Upper lobe of left lung (tissue), 6 donors: ENCODE measurements around the gene C12orf60. TPM values are rescaled to one million over a fixed set of nuclear protein-coding genes. Genes with fewer than 3 reads are reported as not detected.

Experiments
- ATAC-seq, 2 donors: fragments of 200-7000 bp; cut with Tn5 transposase; one replicate each; pipeline ENCODE4 v1.9.1; 2022; ENCODE audit warnings: mild to moderate bottlenecking in 2 of 2, moderate library complexity in 2 of 2; ENCODE audit not compliant: low FRiP score in 2 of 2
- DNase-seq, 2 donors: peaks; one replicate each; pipeline ENCODE4 v3.0.0-alpha.2; 2019 to 2020
- H3K27ac ChIP-seq, 4 donors: fragments of 200-600 bp; sonication (generic); one replicate each; pipeline ENCODE4 v1.5.1; 2016 to 2019
- H3K27me3 ChIP-seq, 4 donors: fragments of 200-600 bp; sonication (generic); one replicate each; pipeline ENCODE4 v1.5.1; 2017 to 2019
- H3K36me3 ChIP-seq, 4 donors: fragments of 200-600 bp; sonication (generic); one replicate each; pipeline ENCODE4 v1.5.1; 2016 to 2019
- H3K4me1 ChIP-seq, 4 donors: fragments of 200-600 bp; sonication (generic); one replicate each; pipeline ENCODE4 v1.5.1; 2018 to 2019
- H3K4me3 ChIP-seq, 4 donors: fragments of 200-600 bp; sonication (generic); one replicate each; pipeline ENCODE4 v1.5.1; 2017 to 2019; ENCODE audit warnings: mild to moderate bottlenecking in 2 of 4, moderate library complexity in 1 of 4
- H3K9me3 ChIP-seq, 4 donors: fragments of 200-600 bp; sonication (generic); one replicate each; pipeline ENCODE4 v1.5.1; 2018 to 2019
- EP300 ChIP-seq, 4 donors: sonication (generic); formaldehyde crosslinking; IDR thresholded peaks; one replicate each; pipeline ENCODE4 v1.5.1; 2017; ENCODE audit warnings: antibody characterized with exemption in 4 of 4, control low read depth in 2 of 4
- POLR2A ChIP-seq, 4 donors: fragments of 450-650 bp; IDR thresholded peaks; one replicate each; pipeline ENCODE4 v1.5.1; 2016 to 2017; ENCODE audit warnings: antibody characterized with exemption in 4 of 4, mild to moderate bottlenecking in 2 of 4
- POLR2AphosphoS5 ChIP-seq, 2 donors: sonication (generic); formaldehyde crosslinking; IDR thresholded peaks; one replicate each; pipeline ENCODE4 v1.5.1; 2017; ENCODE audit warnings: antibody characterized with exemption in 2 of 2
- WGBS, 2 donors: methylation state at CpG; one replicate each; pipeline ENCODE4 v1.1.5; 2017 to 2018; 5-methylcytosine and 5-hydroxymethylcytosine counted together
- total RNA-seq, 6 donors: library from RNA; depleted of rRNA in 4 of 6; stranded (reverse); fragments of >200 nt in 4 of 6; gene quantifications; one replicate each; pipeline versions ENCODE4 v1.1.0 to v1.2.1, GENCODE V29; 2016 to 2021
- TF ChIP-seq, protein P1 (sequence below), 6 experiments: fragments of 450-650 bp in 4 of 6; fragments of 200-600 bp in 2 of 6; sonication (generic) in 2 of 6; IDR thresholded peaks; one replicate each; pipeline ENCODE4 v1.5.1; 2016 to 2019; ENCODE audit warnings: antibody characterized with exemption in 6 of 6
- donor health status: DM: no; HTN: no; CAD: no; lungs with moderate emphysema.
- donor health status: DM: no; HTN: yes; CAD: no; lungs with severe emphysema.

The C12orf60 gene
- total RNA-seq, 6 donors from 2014 or later, result 0.33 to 3.4 (median 0.94) TPM; not detected in 1

GRCh38 chr12:14850929-14851663 lies 47.6 kb downstream of the C12orf60 start:
- H3K36me3 ChIP-seq, result no peaks in the 10 kb centered on the region
- 0 to 53% methylated on average over 1 of the region's 1 CpG for WGBS, 2 donors
- peaks cover 11 to 16% (median 13%) of the 10 kb centered on the region in 4 donors for H3K4me1 ChIP-seq
- ATAC-seq (no peak), DNase-seq (no peak)
- no peak overlapping the region for H3K27ac ChIP-seq
- H3K9me3 ChIP-seq, result no peaks in the 10 kb centered on the region
- no peak for TF ChIP-seq POLR2AphosphoS5 (IDR thresholded peaks at IDR 0.05)
- TF ChIP-seq, protein P1, sequence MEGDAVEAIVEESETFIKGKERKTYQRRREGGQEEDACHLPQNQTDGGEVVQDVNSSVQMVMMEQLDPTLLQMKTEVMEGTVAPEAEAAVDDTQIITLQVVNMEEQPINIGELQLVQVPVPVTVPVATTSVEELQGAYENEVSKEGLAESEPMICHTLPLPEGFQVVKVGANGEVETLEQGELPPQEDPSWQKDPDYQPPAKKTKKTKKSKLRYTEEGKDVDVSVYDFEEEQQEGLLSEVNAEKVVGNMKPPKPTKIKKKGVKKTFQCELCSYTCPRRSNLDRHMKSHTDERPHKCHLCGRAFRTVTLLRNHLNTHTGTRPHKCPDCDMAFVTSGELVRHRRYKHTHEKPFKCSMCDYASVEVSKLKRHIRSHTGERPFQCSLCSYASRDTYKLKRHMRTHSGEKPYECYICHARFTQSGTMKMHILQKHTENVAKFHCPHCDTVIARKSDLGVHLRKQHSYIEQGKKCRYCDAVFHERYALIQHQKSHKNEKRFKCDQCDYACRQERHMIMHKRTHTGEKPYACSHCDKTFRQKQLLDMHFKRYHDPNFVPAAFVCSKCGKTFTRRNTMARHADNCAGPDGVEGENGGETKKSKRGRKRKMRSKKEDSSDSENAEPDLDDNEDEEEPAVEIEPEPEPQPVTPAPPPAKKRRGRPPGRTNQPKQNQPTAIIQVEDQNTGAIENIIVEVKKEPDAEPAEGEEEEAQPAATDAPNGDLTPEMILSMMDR (IDR thresholded peaks at IDR 0.05), result no peak
- no peak for TF ChIP-seq EP300 (IDR thresholded peaks at IDR 0.05)
- TF ChIP-seq POLR2A (IDR thresholded peaks at IDR 0.05), result no peak
- no peak overlapping the region for H3K4me3 ChIP-seq
- H3K27me3 ChIP-seq, result no peaks in the 10 kb centered on the region

DNA sequence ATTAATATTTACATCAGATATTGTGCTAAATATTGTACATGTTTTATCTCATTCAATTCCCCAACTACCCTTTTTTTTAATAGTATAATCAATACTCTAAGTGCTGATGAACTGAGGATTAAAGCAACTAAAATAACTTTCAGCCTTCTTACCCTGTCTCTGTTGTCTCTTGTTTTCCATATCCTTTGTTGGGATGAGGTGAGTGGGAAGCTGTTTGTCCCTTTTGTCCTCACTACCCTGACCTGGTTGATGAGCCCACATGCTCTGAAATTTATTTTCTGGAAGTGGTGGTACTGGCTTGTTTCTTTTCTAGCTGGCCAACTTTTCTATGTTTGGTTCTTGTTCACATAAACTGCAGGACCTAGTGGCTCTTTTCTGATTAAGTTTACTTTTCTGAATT lies 49.4 kb downstream of the C12orf60 start:
- Histone ChIP-seq H3K27ac (no peak overlapping the region), H3K4me3 (no peak overlapping the region), H3K4me1 (peaks cover 0 to 4% (median 0%) of the 10 kb centered on the region in 4 donors), H3K27me3 (no peaks in the 10 kb centered on the region), H3K36me3 (no peaks in the 10 kb centered on the region), H3K9me3 (no peaks in the 10 kb centered on the region)
- TF ChIP-seq, protein P1 (IDR thresholded peaks at IDR 0.05), result no peak
- TF ChIP-seq POLR2A (IDR thresholded peaks at IDR 0.05) (no peak), EP300 (IDR thresholded peaks at IDR 0.05) (no peak), POLR2AphosphoS5 (IDR thresholded peaks at IDR 0.05) (no peak)
- ATAC-seq (no peak), DNase-seq (no peak)

DNA sequence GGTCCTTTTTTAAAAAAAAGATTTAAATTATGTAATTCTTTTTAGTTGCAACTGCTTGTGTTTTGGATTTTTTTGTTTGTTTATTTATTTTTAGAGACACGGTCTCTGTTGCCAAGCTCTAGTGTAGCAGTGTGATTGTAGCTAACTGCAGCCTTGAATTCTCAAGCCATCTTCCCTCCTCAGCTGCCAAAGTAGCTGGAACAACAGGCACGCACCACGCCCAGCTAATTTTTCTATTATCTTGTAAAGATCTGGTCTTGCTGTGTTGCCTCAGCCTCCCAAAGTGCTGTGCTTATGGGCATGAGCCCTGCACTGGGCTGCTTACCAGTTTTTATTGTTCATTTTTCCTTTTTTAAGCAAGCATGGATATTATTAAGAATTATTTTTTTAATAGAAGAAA lies 50.5 kb downstream of the C12orf60 start:
- Histone ChIP-seq H3K36me3 (no peaks in the 10 kb centered on the region), H3K9me3 (no peaks in the 10 kb centered on the region), H3K4me3 (no peak overlapping the region), H3K27ac (no peak overlapping the region), H3K27me3 (no peaks in the 10 kb centered on the region), H3K4me1 (peaks cover 0 to 4% (median 0%) of the 10 kb centered on the region in 4 donors)
- TF ChIP-seq POLR2AphosphoS5 (IDR thresholded peaks at IDR 0.05) (no peak), POLR2A (IDR thresholded peaks at IDR 0.05) (no peak), EP300 (IDR thresholded peaks at IDR 0.05) (no peak)
- TF ChIP-seq, protein P1 (IDR thresholded peaks at IDR 0.05), result no peak
- DNase-seq (no peak), ATAC-seq (peak in 1 of 2 donors; percentile 65)
- WGBS, 2 donors, result 62 to 65% methylated on average over 3 of the region's 3 CpGs

DNA sequence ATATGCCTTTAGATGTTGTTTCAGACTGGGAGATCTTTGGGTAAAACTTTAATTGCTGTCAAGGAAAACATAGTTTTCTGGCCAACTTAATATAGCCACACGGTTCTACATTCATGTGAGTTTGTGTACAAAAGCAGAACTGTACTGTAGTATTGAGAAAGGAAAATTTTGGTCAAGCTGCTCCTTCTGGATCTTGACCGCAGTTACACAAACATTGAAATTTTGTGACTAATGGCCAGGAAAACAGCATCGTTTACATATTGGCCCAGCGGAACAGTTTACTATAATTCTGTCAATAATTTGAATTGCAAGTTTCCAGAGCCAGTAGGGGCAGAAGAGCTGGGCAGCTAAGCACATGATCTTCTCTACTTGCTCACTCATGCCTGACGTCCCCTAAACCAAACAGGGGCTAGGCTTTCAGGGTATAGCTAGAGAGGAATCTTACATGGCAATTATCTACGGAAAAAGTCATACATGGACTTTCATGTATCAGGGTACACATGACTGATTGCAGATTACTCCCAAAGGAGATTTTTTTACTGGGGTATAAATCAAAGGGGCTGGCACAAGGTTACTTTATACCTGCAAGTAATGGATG lies 51.2 kb downstream of the C12orf60 start:
- Histone ChIP-seq H3K9me3 (peaks cover 0 to 4% (median 0%) of the 10 kb centered on the region in 4 donors), H3K27me3 (no peaks in the 10 kb centered on the region), H3K4me3 (no peak overlapping the region), H3K36me3 (no peaks in the 10 kb centered on the region), H3K27ac (no peak overlapping the region), H3K4me1 (peaks cover 0 to 4% (median 0%) of the 10 kb centered on the region in 4 donors)
- 70 to 73% methylated on average over 6 of the region's 6 CpGs for WGBS, 2 donors
- DNase-seq (no peak), ATAC-seq (peak in 1 of 2 donors; percentile 63)
- no peak for TF ChIP-seq POLR2AphosphoS5 (IDR thresholded peaks at IDR 0.05)
- TF ChIP-seq, protein P1 (IDR thresholded peaks at IDR 0.05), result no peak
- no peak for TF ChIP-seq EP300 (IDR thresholded peaks at IDR 0.05)
- TF ChIP-seq POLR2A (IDR thresholded peaks at IDR 0.05), result no peak
